Activated CD8-positive, alpha-beta memory T cell treated with anti-CD3 and anti-CD28 coated beads for 4 hours (primary cell): ENCODE measurements around the gene CCDC157.
"Not testable (repeated sequence)": the region's sequence is repeated elsewhere in the genome, so short reads cannot be mapped to it uniquely, and the experiment has no call there.

Experiments
- DNase-seq, 2 donors: peaks; one replicate each; pipeline ENCODE4 v3.0.0-alpha.2; 2020; ENCODE audit warnings: low read depth in 2 of 2

Gene CCDC157

DNA sequence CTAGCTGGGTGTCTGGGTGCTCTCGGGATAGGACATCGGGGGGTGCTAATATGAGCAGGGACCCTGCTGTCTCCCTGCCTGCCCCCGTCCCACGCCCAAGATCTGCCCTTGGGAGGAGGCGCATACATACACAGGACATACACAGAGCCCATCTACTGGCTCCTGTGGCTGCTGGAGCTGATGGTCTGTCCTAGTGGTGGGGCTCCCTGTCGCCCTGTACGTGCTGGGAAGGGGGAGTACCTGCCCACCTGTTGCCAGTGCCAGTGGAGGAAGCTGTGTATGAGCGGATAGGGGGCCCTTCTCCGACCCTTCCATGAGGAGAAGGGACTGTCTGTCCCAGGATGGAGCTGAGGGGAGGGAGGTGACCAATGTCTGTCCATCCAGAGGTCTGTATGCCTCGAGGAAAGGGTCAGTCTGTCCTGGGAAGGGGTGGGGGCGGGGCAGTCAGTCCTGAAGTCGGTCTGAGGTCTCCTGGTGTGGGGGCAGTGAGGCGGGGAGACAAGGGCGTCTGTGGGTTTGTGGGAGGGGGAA, 31.0 kb upstream of the CCDC157 start:
- DNase-seq = no peak

DNA sequence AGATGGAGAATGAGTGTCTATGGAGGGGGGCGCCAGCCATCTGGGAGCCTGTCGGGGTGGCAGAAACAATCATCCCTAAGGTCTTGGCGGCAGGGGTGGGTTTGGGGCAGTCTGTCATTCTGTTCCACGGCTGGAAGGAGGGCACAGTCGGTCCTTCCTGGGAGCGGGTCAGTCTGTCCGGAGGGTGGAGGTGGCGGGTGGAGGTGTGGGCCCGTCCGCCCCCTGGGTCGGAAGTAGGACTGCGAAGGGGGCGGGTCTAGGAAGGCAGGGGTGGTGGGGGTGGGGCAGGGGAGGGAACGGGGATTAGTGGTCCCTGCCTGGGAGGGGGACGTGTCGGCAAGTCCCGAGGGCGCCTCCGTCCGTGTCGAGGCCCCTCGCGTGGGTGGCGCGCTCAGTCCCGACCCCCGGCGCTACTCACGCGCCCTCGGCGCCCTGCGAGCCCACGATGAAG, 30.5 kb upstream of the CCDC157 start:
- no peak for DNase-seq

DNA sequence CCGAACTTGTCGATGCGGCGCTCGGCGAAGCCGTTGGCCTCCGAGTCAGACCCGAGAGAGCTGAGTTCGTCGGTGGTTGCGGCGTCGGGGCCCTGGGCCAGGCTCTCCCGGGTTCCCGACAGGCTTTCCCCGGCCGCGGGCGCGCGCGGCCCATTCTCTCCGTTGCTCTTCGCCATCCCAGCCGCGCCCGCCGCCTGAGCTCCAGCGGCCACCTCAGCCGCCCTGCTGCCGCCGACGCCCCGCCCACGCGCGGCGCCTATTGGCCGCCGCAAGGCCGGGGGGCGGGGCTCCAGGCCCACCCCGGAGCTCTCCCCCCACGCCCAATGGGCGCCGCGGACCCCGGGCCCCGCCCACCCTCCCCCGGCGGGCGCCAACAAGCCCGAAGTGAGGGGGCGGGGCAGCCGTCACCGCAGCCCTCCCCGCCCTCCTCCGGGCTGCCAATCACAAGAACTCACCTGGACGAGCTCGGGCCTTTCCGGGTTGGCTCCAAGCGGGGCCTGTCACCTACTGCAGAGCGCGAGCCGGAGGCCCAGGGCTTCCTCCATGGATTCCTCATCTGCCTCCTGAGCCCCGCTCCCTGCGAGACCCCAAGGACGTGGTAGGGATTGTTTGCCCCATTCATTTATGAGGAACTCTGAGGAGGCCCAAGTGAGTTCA, 30.0 kb upstream of the CCDC157 start, which contains the start of gene TBC1D10A:
Gene TBC1D10A (minus strand): TSS at position 236 of the 657 bp plus-strand sequence. CDS start 60 bp downstream, at position 176.
- peak; percentile 84 to 85 for DNase-seq

DNA sequence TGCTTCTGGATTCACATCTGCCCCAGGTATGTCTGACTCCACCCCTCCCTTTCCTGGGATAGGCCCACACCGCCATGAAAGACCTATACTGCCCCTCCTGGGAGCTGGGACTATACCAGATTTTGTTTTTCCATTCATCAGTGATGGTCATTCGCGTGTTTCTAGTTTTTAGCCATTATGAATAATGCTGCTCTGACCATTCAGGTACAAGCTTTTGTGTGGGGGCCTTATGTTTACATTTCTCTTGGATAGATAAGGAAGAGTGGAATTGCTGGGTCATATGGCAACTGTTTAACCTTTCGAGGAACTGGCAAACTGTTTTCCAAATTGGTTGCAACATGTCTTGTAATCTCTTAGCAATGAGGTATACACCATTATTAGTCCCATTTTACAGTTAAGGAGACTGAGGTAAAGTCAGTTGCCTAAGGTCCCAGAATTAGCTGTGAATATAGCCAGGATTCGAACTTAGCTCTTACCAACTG, 28.9 kb upstream of the CCDC157 start:
- no peak for DNase-seq

DNA sequence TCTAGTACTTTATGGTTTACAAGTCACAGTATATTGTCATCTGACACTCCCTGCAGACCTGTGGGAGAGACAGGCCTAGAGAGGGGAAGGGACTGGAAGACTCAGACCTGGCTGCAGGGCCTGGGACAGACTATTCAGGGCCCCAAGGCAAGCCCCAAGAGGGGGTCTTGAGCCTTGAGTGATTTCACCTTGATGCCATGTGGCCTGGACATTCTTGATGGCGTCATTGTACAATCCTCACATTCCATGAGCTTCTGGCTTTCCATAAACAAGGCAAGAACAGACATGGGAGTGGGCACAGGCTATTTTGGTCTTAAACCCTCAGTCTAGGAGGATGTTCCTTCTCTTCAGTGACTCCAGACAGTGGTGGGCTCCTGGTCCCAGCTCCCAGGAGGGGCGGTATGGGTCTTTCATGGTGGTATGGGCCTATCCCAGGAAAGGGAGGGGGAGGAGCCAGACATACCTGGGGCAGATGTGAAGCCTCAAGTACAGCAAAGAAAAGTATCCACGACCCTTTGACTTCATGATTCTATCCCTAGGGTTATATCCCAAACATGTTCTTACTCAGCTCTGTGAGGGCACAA, 28.2 kb upstream of the CCDC157 start:
- no peak for DNase-seq

DNA sequence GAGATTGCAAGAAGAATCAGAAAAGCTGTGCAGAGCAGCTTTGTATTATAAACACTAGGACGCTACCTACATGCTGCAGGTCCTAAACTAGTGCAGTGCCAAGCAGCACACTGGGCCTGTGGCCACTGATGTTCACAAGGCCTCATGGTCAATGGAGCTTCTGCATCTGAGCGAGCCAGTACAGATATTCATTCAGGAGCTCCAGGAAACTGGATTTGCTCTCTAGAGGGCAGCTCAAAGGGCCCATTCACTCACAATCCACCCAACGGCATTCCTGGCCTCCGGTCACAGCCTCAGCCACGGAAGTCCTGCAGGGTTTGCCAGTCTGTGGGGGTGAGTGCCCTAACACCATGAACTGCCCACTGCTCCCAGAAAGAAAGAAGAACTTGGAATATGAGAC, 24.3 kb upstream of the CCDC157 start:
- DNase-seq = no peak

DNA sequence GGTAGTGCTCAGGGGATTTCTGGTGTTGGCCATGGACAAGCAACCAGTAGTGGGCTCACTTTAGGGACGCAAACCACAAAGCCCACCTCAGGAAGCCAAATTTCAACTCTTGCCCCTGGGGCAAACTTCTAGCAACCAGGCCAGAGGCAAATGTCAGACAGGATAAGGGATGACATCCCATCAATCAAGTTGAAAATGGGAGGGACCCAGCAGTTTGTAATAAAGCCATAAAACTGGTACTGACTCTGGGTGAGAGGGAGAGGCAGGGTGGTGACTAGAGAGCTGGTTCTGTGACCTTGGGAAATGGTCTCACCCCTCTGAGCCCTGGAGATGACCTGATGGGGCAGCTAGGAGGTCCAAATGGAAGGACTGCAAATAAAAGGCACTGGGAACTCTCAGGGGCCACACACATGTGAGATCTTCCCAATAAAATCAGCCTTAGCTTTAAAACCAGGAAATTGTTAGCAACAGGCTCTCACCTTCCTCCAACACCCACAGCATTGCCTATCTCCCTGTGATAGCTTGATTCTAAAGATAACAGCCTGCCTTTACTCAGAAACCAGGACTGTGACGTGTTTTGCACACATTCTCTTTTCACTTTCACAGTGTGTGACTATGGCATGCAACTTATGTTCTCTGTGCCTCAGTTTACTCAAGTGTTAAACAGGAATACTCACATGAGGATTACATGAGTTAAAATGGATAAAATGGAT, 23.7 kb upstream of the CCDC157 start:
- no peak for DNase-seq

DNA sequence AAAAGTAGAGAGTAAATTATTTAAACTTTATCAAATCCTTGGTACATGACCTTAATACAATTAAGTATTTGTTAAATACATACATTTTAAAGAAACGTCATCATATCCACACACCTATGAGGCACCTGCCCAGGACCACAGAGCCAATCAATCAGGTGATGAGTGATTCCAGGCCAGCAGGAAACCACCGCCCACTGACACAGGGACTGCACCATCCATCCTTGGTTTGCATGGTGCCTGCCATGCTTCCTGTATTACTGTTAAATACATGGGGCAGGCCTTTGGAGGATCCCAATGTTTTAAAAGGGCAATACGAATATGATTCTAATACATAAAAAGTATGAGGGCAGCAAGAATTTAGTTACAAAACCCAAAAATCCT, 23.1 kb upstream of the CCDC157 start:
- no peak for DNase-seq

DNA sequence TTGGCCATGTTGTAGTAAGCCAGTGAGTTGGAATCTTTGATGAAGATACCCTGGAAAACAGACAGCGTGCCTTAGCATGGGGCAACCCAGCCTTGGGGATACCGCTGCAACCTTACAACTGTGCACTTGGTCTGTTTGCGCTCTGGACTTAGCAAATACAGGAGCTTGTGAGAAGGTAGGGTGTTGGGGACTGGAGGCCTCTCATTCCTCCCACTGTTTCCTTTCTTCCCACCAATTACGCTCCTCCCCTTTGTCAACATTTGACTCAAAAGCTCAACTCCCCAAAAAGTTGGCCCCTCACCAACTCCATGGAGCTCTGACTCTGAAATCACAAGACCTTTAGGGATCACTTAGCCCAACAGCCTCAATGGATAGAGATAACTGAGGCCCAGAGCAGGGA, 22.2 kb upstream of the CCDC157 start:
- DNase-seq = no peak

DNA sequence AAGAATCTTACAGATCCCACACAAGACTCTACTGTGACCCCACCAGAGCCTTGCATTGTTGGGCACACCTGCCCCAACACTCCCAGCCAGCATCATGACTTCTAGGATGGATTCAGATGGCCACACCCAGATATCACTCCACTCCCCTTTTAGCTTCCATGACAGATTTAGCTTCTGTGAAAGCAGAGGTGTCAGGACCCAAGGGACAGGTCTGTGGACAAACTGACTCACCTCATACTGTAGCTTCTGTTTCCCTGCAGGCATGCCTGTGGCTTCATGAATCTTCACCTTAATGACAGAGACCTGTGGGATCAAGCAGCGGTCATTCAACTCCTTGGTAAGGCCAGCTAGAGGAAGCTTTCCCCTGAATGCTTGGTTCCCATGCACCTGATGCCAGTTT, 21.6 kb upstream of the CCDC157 start:
- no peak for DNase-seq

DNA sequence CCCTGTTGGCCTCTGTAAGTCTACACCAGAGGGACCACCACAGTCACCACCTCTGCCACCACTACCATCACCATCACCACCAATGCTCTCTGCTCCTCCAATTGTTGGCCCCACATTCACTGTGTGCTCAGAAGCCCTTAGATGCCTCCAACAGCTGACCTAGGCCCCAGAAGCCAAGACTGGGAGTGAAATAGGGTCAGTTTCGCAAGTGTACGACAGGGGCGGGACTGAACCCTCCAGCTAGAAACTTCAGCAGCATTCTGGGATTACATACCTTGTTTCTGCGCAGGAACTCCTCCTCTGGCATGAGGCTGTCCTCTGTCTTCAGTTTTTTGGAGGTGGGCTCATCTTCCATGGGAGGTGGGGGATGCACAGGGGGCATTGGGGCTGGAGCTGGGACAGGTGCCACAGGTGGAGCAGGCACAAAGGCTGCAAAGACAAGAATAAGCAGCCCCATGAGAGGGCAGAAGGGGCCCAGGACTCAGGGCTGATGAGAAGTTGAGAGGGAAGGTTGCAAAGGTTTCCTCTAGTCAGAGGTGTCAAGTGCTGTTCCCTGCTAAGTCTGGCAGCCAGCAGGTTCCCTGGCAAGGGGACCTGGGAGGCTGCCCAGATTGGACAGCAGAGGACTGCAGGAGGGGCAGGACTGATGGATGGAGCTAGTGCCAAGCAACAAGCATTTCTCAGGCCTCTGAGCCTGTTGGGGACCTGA, 19.9 kb upstream of the CCDC157 start:
- no peak for DNase-seq

DNA sequence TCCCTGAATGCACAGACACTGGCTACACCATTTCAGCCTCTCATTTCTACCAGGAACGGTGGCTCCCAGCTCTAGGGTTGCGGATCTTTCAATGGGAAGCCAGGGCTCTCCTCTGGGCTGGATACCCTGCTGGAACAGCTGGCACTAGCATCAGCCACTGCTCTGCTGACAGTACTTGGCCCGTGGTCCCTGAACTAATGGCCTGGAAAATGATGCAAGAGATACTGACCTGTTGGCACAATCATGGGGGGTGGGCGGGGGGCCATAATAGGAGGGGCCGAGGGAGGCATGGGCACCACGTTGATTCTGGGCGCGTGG, 19.4 kb upstream of the CCDC157 start:
- no peak for DNase-seq

DNA sequence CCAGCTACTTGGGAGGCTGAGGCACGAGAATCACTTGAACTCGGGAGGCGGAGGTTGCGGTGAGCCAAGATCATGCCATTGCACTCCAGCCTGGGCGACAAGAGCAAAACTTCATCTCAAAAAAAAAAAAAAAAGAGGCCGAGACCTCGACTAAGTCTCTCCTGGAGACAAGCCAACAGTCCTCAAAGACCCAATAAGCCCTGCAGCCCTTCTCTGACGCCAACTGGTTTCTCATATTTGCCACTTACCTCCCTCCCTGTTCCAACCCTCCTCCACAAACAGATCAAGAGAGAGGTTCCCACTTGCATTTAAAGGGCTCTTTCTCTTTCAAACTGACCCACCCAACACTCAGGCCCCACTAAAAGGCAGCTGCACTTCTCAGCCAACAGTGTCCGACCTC, 18.5 kb upstream of the CCDC157 start:
- DNase-seq = not testable (repeated sequence)

DNA sequence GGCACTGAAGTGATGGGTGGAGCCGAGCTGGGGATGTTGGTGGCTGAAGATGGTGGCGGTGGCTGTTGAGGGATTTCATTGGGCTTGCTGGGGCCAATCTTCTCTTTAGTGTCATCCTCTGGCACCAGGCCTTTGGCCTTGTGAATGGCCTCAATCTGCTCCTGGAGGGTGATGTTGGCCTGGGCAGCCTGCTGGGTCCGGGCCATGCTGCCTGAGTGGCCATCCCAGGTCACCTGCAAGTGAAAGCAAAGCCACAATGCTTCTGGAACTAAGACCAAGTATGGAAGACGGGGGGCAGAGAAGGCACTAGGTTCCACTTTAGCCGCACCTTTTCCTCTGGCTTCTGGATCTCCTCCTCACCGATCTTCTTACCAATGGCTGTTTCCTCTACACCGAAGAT, 18.0 kb upstream of the CCDC157 start:
- DNase-seq = no peak

DNA sequence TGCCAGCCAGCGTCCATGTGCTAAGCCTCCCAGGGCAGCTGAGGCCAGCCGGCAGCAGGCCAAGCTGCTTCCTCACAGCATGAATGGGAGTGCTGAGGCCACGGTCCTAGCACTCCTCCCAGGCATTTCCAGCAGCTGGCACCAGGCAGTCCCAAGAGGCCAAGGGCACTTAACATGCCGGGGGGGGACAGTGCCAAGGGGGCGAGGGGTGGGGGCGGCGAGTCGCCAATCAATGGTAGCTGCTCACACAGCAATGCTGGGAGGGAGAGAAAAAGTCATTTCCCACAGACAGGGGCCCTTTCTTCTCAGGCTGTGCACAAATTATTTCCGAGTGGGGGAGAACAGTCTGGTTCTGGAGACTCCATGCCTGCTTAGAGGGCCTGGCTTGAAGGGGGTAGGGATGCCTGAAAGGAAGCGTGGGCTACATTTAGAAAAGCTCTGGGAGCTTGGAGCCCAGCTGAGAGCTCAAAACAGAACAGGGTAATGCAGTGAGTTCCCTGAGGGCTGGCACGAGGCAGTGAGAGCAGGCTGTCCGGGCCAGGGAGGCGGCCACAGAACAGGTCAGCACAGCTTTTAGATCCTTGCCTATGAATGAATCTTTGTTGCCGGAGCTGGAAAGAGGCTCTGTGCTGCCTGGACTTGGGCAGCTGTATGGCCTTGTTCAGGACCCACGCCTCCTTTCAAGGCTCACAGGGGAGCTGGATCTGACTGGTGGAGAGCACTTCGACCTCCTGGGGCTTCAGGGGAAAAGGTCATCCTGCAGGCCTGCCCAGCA, 15.7 kb upstream of the CCDC157 start:
- DNase-seq = no peak

DNA sequence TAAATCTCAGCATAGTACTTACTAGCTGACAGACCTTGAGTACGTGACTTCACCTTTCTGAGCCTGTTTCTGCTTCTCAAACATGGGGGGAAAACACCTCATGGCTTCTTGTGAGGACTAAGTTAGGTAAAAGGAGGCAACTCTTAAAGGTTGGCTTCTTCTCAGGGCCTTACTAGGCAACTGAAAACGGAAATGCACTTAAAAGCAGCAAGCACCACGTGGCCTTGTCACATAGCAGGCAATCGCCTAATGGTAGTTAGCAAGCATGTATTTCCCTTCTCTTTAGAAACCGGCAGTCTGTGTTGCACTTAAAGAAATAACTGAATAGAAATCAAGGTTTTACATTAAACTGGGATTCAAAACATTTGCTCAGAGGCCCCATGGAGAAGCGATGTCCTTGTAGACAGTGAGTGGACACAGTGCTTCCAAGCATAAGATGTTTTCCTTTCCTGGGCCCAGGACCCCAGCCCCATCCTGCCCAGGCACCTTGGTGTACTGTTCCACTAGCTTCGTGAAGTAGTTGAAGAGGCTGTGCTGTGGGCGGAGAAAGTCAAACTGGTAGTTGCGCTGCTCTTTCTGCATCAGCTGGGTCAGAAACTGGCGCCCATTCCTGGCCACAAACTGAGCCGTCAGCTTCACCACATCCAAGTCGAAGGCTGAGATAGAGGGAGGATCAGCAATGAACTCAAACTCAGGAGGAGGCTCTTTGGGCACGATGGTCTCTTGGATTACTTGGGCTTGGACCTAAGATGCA, 12.2 kb upstream of the CCDC157 start:
- no peak for DNase-seq

DNA sequence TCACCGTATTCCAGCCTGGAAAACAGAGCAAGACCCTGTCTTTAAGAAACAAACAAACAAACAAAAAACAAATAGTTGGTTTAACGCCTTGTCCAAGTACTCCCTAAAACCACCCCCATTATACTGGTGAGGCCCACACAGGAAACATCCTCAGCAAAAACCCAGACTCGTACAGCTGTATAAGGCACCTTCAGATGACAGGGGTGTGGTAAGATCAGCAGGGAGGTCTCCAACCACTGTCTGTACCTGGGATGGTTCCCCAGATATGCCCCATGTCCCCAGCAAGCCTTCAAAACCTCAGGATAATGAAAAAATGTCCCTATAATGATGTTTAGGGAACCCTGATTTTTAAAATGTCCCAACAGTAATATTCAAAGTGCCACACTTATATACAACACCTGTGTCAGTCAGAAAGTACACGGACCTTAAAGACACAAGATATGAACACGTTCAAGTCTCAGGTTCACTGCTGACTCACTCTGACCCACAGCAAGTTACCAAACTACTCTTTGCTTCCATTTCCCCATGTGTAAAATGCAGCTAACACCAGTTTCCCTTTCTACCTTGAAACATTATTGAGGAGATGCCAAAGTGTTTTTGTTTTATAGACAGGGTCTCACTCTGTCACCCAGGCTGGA, 9.4 kb upstream of the CCDC157 start:
- no peak for DNase-seq

DNA sequence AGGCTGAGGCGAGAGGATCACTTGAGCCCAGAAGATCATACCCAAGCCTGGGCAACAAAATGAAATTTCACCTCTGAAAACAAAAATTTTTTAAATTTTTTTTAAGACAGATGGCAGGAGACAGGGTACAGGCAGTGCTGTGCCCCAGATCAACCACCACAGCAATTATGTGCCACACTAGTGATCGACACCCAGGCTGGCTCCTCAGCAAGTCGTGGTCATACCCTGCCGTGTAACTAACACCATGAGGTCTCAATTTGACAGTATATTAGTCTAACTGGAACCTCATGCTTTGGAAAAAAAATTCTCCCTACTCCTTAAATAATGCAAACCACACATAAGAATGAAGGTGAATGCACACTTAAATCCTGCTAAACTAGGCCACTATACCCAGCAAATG, 8.4 kb upstream of the CCDC157 start:
- no peak for DNase-seq

DNA sequence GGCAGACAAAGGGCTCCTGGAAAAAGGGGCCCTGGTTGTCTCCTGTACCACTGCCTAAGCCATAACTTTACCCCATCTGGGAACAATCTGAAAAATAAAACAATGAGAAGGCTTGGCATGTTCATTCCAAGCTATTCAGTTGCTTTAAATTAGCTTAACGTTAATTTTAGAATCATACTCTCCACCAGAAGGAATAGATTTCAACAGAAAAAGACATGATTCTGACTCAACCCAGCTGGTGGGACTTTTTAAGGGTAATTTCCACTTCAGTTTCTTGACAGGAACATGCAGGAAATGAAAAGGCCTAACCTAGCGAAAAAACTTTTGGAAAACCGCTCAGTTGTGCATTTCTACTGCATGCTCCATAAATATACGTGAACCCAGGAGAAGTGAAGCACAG, 8.0 kb upstream of the CCDC157 start:
- DNase-seq = no peak

DNA sequence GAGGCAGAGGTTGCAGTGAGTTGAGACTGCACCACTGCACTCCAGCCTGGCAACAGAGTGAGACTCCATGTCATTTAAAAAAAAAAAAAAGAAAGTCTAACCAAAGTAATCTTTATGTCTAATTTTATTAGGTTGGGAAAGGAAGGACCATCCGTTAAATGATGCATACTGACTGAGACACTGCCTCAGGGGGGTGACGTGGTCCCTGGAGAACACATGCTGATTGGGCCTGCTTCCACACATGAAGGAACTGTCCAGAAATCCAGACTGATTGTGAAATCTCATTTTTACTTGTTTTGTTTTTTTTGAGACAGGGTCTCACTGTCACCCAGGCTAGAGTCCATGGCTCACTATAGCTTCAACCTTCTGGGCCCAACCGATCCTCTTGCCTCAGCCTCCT, 5.6 kb upstream of the CCDC157 start:
- DNase-seq = no peak
